ENCODE data around the gene DGCR8. TPM values are rescaled to one million over a fixed set of nuclear protein-coding genes. Genes with fewer than 3 reads are reported as not detected.

Gene DGCR8
- total RNA-seq, 2 donors from 2014 or later = 23.7 to 47.3 TPM

DNA sequence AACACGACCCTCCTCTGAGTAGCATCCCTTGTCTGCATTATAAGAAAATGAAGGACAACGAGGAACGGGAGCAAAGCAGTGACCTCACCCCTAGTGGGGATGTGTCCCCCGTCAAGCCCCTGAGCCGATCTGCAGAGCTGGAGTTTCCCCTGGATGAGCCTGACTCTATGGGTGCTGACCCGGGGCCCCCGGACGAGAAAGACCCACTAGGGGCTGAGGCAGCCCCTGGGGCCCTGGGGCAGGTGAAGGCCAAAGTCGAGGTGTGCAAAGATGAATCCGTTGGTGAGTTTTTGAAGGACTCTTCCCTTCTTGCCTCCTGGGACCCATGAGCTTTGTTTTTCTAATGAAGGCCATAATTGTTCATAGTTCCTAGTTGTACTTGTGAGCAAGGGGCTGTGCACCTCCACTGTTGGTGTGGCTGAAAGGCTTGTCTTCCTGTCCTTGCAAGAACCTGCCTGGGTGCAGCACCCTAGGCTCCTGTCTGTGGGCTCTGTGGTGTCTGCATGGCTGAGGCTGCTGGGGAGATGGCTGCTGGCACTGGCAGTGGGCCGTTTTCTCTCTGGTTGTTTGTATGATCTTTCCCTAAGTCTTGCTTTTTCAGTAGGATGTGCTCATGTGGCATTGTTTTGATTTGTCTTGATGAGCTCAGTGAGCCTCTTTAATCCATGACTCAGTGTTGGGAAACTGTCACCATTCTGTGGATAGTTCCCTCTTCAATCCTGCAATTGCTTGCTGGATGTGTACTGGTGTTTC, 10.1 kb downstream of the DGCR8 start:
- no peak overlapping the region for H3K27ac ChIP-seq
- peaks cover 71% of the 10 kb centered on the region for H3K36me3 ChIP-seq
- no peak overlapping the region for H3K4me3 ChIP-seq
- no peaks in the 10 kb centered on the region for H3K9me3 ChIP-seq
- no peaks in the 10 kb centered on the region for H3K27me3 ChIP-seq (replicated peaks; ENCODE audit: insufficient read depth)
- ATAC-seq (ENCODE audit: insufficient number of reproducible peaks, low FRiP score, low read depth) = no peak
- no peak for DNase-seq (ENCODE audit: low spot score)
- peaks cover 4 to 22% of the 10 kb centered on the region in 2 donors for H3K4me1 ChIP-seq (ENCODE audit: control insufficient read depth in 1 of 2, low read depth in 2 of 2)
- TF ChIP-seq, protein P1, sequence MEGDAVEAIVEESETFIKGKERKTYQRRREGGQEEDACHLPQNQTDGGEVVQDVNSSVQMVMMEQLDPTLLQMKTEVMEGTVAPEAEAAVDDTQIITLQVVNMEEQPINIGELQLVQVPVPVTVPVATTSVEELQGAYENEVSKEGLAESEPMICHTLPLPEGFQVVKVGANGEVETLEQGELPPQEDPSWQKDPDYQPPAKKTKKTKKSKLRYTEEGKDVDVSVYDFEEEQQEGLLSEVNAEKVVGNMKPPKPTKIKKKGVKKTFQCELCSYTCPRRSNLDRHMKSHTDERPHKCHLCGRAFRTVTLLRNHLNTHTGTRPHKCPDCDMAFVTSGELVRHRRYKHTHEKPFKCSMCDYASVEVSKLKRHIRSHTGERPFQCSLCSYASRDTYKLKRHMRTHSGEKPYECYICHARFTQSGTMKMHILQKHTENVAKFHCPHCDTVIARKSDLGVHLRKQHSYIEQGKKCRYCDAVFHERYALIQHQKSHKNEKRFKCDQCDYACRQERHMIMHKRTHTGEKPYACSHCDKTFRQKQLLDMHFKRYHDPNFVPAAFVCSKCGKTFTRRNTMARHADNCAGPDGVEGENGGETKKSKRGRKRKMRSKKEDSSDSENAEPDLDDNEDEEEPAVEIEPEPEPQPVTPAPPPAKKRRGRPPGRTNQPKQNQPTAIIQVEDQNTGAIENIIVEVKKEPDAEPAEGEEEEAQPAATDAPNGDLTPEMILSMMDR (IDR thresholded peaks at IDR 0.05) = no peak

DNA sequence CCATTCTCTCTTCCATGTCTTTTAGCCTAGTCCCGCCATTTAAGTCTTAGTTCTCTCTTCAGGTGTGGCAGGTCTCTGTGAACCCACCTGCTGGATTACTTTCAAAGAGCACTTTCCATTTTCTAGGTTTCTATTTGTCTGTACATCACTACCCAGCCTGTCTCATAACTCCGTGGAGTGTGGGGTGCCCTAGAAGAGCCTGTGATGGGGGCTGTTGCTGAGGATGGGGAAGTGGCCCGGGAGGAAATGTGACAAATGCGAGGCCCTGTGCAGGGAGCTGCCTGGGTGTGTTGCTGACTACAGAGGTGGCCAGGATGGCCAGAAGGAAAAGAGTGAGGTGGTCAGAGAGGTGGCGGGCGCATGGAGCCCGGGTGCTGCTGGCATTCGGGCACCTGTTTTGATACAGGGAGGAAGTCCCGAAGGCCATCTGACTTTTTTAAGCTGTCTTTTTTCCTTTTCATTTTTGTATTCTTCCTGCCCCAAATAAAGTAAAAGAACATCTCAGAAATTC, 10.7 kb downstream of the DGCR8 start:
- no peak overlapping the region for H3K27ac ChIP-seq
- H3K4me3 ChIP-seq = no peak overlapping the region
- DNase-seq (ENCODE audit: low spot score) = no peak
- H3K36me3 ChIP-seq = peaks cover 77% of the 10 kb centered on the region
- no peaks in the 10 kb centered on the region for H3K27me3 ChIP-seq (replicated peaks; ENCODE audit: insufficient read depth)
- peaks cover 4 to 19% of the 10 kb centered on the region in 2 donors for H3K4me1 ChIP-seq (ENCODE audit: control insufficient read depth in 1 of 2, low read depth in 2 of 2)
- H3K9me3 ChIP-seq = no peaks in the 10 kb centered on the region
- TF ChIP-seq, protein P1 (IDR thresholded peaks at IDR 0.05) = no peak
- ATAC-seq (ENCODE audit: insufficient number of reproducible peaks, low FRiP score, low read depth) = no peak

DNA sequence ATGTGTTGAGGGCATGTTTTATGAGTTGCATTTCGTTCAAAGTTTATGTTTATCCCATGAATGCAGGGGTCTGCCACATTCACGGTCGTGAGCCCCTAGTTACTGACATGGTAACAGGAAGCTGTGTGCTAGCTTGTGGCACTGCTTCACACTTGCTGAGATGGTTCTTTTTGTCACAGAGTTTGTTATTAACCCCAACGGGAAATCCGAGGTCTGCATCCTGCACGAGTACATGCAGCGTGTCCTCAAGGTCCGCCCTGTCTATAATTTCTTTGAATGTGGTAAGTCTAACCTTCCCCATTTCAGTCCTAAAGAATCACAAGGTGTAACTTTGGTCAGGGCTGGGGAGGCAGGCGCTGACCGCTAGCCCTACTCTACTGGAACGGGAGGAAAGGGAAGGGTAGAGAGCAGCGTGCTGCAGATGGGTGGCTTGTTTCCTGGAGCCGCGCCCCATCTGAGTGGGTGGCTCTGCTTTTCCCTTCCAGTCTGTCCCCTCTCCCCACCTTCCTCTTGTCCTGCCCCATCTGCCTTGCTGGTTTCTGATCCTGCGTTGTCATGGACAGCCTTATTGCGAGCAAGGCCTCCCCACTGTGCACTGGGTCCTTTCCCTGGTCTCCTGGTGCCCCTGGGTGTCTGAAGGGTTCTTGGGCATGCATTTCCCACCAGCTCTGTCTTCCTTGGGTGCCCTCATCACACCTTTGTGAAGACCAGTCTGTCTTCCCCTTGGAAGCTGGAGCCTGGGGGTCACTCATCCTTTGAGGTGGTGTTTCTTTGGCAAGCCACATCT, 11.8 kb downstream of the DGCR8 start:
- Histone ChIP-seq H3K27ac (no peak overlapping the region), H3K4me1 (ENCODE audit: control insufficient read depth in 1 of 2, low read depth in 2 of 2) (peaks cover 4 to 19% of the 10 kb centered on the region in 2 donors), H3K27me3 (replicated peaks; ENCODE audit: insufficient read depth) (no peaks in the 10 kb centered on the region), H3K9me3 (no peaks in the 10 kb centered on the region), H3K36me3 (peaks cover 75% of the 10 kb centered on the region), H3K4me3 (no peak overlapping the region)
- no peak for ATAC-seq (ENCODE audit: insufficient number of reproducible peaks, low FRiP score, low read depth)
- DNase-seq (ENCODE audit: low spot score) = no peak
- TF ChIP-seq, protein P1 (IDR thresholded peaks at IDR 0.05) = no peak

DNA sequence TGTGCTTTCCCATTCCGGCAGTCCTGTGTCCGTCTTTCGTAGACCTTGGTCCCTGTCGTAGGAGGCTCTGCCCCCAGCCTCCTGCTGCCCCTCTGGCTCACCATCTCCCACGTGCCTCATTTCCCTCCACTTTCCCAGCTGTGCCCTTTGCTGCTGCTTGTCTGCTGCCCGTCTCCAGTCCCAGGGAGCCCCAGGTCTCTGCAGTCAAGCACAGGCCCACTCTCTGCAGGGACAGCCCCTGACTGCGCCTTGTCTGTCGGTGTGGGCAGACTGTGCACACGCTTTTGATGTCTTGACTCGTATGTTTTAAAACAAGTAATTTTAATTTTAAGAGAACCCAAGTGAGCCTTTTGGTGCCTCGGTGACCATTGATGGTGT, 12.4 kb downstream of the DGCR8 start:
- no peaks in the 10 kb centered on the region for H3K9me3 ChIP-seq
- no peak overlapping the region for H3K4me3 ChIP-seq
- DNase-seq (ENCODE audit: low spot score) (no peak), ATAC-seq (ENCODE audit: insufficient number of reproducible peaks, low FRiP score, low read depth) (no peak)
- H3K36me3 ChIP-seq = peaks cover 69% of the 10 kb centered on the region
- H3K27ac ChIP-seq = no peak overlapping the region
- TF ChIP-seq, protein P1 (IDR thresholded peaks at IDR 0.05) = no peak
- H3K4me1 ChIP-seq (ENCODE audit: control insufficient read depth in 1 of 2, low read depth in 2 of 2) = peaks cover 4 to 19% of the 10 kb centered on the region in 2 donors
- no peaks in the 10 kb centered on the region for H3K27me3 ChIP-seq (replicated peaks; ENCODE audit: insufficient read depth)

Measured in thoracic aorta (tissue), 2 donors.